MM.1S (cell line): ENCODE data around the gene FBXO17.

Experiments
- CTCF ChIP-seq: fragments of 300-600 bp; sonication (generic); IDR thresholded peaks from 2 replicates; pipeline ENCODE4 v1.5.1; 2016; ENCODE audit warnings: antibody characterized with exemption, low read length, mixed read lengths
- EZH2 ChIP-seq: fragments of 300-600 bp; sonication (generic); optimal IDR thresholded peaks from 2 replicates; pipeline ENCODE3; 2017; ENCODE audit warnings: low read depth, mild to moderate bottlenecking, antibody characterized with exemption, low read length, mixed read lengths

GRCh38 chr19:38985262-38985661 lies 9.7 kb upstream of the FBXO17 start:
- TF ChIP-seq CTCF = no peak
- TF ChIP-seq EZH2 = no peak
